22Rv1 (cell line): ENCODE data around the gene PDK3.

Source experiments
- ZFX ChIP-seq: fragments of 450-650 bp; IDR thresholded peaks from 2 replicates; pipeline ENCODE4 v1.6.1; 2017; ENCODE audit warnings: antibody characterized with exemption, borderline replicate concordance
- TF ChIP-seq, protein P1 (sequence below): fragments of 450-650 bp; IDR thresholded peaks from 2 replicates; pipeline ENCODE4 v1.5.1; 2017; ENCODE audit warnings: mild to moderate bottlenecking

DNA sequence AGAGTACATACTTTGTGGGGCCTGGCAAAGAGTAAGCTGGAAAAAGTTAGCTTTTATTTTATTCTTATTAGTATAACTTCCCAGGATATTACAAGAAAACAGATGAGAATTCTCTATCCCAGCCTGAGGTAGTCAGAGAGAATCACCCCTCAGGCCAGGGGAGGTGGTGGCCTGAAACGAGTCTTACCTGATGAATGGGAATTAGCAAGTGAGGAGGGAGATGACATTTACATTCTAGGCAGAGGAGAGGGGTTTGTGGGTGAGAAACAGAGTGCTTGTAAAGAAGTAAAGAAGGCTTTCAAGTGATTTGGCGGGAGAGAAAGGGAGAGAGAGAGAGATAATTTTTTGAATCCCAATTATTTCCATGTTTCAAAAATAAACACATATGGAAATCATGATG is 39.3 kb upstream of the PDK3 start:
- TF ChIP-seq, protein P1, sequence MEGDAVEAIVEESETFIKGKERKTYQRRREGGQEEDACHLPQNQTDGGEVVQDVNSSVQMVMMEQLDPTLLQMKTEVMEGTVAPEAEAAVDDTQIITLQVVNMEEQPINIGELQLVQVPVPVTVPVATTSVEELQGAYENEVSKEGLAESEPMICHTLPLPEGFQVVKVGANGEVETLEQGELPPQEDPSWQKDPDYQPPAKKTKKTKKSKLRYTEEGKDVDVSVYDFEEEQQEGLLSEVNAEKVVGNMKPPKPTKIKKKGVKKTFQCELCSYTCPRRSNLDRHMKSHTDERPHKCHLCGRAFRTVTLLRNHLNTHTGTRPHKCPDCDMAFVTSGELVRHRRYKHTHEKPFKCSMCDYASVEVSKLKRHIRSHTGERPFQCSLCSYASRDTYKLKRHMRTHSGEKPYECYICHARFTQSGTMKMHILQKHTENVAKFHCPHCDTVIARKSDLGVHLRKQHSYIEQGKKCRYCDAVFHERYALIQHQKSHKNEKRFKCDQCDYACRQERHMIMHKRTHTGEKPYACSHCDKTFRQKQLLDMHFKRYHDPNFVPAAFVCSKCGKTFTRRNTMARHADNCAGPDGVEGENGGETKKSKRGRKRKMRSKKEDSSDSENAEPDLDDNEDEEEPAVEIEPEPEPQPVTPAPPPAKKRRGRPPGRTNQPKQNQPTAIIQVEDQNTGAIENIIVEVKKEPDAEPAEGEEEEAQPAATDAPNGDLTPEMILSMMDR = no peak
- no peak for TF ChIP-seq ZFX
